ENCODE data around the gene ANP32E.

The ANP32E gene

GRCh38 chr1:150273311-150273710 is 37.4 kb upstream of the ANP32E start:
- H3K4me3 ChIP-seq (replicated peaks; ENCODE audit: low read depth, low read length): peak overlapping the region; percentile 56
- no peak for TF ChIP-seq CTCF (IDR thresholded peaks at IDR 0.05; ENCODE audit: low read length, missing control alignments)
- DNase-seq (ENCODE audit: low read depth): no peak

- no peak for DNase-seq (ENCODE audit: low read depth)
- H3K4me3 ChIP-seq (replicated peaks; ENCODE audit: low read depth, low read length): no peak overlapping the region
- TF ChIP-seq CTCF (IDR thresholded peaks at IDR 0.05; ENCODE audit: low read length, missing control alignments): no peak
Observed at GRCh38 chr1:150271291-150271959, 35.5 kb upstream of the ANP32E start.

- no peak for DNase-seq (ENCODE audit: low read depth)
- no peak for TF ChIP-seq CTCF (IDR thresholded peaks at IDR 0.05; ENCODE audit: low read length, missing control alignments)
- peak overlapping the region; percentile 83 for H3K4me3 ChIP-seq (replicated peaks; ENCODE audit: low read depth, low read length)
Observed at GRCh38 chr1:150269451-150269850, 33.5 kb upstream of the ANP32E start.

GRCh38 chr1:150268705-150269403 is 32.9 kb upstream of the ANP32E start, which contains the start of gene APH1A:
Gene APH1A, minus strand, starts transcription at chr1:150269016. Its CDS starts 206 bp downstream, at chr1:150268810.
- peak within 1 kb of the TSS; percentile 83 for H3K4me3 ChIP-seq (replicated peaks; ENCODE audit: low read depth, low read length)
- peak; percentile 97 for DNase-seq (ENCODE audit: low read depth)
- TF ChIP-seq CTCF (IDR thresholded peaks at IDR 0.05; ENCODE audit: low read length, missing control alignments): no peak

GRCh38 chr1:150268340-150268704 is 32.4 kb upstream of the ANP32E start:
- peak overlapping the region; percentile 83 for H3K4me3 ChIP-seq (replicated peaks; ENCODE audit: low read depth, low read length)
- no peak for TF ChIP-seq CTCF (IDR thresholded peaks at IDR 0.05; ENCODE audit: low read length, missing control alignments)
- DNase-seq (ENCODE audit: low read depth): peak; percentile 39

GRCh38 chr1:150267896-150268295 is 32.0 kb upstream of the ANP32E start:
- DNase-seq (ENCODE audit: low read depth): no peak
- TF ChIP-seq CTCF (IDR thresholded peaks at IDR 0.05; ENCODE audit: low read length, missing control alignments): no peak
- H3K4me3 ChIP-seq (replicated peaks; ENCODE audit: low read depth, low read length): peak overlapping the region; percentile 83
